K562 (cell line): ENCODE data around the gene PTPN1.
"Not testable (repeated sequence)": the region's sequence is repeated elsewhere in the genome, so short reads cannot be mapped to it uniquely, and the experiment has no call there.

Experiments used
- TCF7 ChIP-seq: sonication (generic); IDR thresholded peaks from 2 replicates; pipeline ENCODE4 v1.6.1; 2016; ENCODE audit warnings: antibody characterized with exemption, borderline replicate concordance
- TF ChIP-seq, protein P1 (sequence below): fragments of 450-650 bp; formaldehyde crosslinking; IDR thresholded peaks from 2 replicates; pipeline ENCODE4 v1.4.0; 2020; ENCODE audit warnings: mild to moderate bottlenecking, moderate library complexity
- TF ChIP-seq, protein P2 (sequence below): fragments of 250-450 bp; sonication (Bioruptor Pico); IDR thresholded peaks from 2 replicates; pipeline ENCODE4 v1.5.0; 2020; ENCODE audit warnings: mild to moderate bottlenecking, borderline replicate concordance
- TF ChIP-seq, protein P3 (sequence below), 2 experiments: fragments of 150-350 bp in 1 of 2; IDR thresholded peaks; 2 replicates each; pipeline ENCODE4 v1.6.1; 2012 to 2016; ENCODE audit warnings: low read depth in 2 of 2, low read length in 2 of 2, mild to moderate bottlenecking in 1 of 2, moderate library complexity in 1 of 2
- TF ChIP-seq, protein P4 (sequence below): fragments of 250-450 bp; sonication (Bioruptor Pico); IDR thresholded peaks from 2 replicates; pipeline ENCODE4 v1.4.0; 2020; ENCODE audit warnings: mild to moderate bottlenecking, moderate library complexity
- TF ChIP-seq, protein P5 (sequence below): sonication (generic); formaldehyde crosslinking; IDR thresholded peaks from 2 replicates; pipeline ENCODE4 v1.8.0; 2022; ENCODE audit warnings: missing genetic modification reagents, mild to moderate bottlenecking, borderline replicate concordance
- TF ChIP-seq, protein P6 (sequence below), 3 experiments: IDR thresholded peaks in 2 of 3; conservative IDR thresholded peaks in 1 of 3; 2 replicates each; pipeline ENCODE4 v1.5.1; 2011 to 2012; ENCODE audit warnings: low read length in 3 of 3, mild to moderate bottlenecking in 3 of 3, control low read depth in 2 of 3, improper control_type of control experiment in 1 of 3, inconsistent platforms in 1 of 3, low read depth in 1 of 3, mixed read lengths in 1 of 3, moderate library complexity in 1 of 3; ENCODE audit not compliant: insufficient read depth in 2 of 3
- TF ChIP-seq, protein P7 (sequence below): sonication (generic); formaldehyde crosslinking; IDR thresholded peaks from 2 replicates; pipeline ENCODE4 v1.8.0; 2022; ENCODE audit warnings: missing genetic modification reagents, mild to moderate bottlenecking, moderate library complexity, borderline replicate concordance

DNA sequence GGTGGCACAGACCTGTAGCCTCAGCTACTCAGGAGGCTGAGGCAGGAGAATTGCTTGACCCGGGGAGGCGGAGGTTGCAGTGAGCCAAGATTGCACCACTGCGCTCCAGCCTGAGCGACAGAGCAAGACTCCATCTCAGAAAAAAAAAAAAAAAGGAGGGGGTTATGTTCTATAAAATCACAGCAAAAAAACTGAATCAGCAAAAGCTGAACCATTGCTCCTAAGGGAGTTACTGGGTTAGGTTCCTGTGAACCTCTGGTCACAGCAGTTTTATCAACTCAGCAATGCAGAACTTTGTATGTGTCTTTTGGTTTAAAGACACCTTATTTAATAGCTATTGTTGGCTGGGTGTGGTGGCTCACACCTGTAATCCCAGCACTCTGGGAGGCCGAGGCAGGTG, 88.6 kb downstream of the PTPN1 start:
- TF ChIP-seq, protein P1, sequence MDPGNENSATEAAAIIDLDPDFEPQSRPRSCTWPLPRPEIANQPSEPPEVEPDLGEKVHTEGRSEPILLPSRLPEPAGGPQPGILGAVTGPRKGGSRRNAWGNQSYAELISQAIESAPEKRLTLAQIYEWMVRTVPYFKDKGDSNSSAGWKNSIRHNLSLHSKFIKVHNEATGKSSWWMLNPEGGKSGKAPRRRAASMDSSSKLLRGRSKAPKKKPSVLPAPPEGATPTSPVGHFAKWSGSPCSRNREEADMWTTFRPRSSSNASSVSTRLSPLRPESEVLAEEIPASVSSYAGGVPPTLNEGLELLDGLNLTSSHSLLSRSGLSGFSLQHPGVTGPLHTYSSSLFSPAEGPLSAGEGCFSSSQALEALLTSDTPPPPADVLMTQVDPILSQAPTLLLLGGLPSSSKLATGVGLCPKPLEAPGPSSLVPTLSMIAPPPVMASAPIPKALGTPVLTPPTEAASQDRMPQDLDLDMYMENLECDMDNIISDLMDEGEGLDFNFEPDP = not testable (repeated sequence)
- TF ChIP-seq, protein P2, sequence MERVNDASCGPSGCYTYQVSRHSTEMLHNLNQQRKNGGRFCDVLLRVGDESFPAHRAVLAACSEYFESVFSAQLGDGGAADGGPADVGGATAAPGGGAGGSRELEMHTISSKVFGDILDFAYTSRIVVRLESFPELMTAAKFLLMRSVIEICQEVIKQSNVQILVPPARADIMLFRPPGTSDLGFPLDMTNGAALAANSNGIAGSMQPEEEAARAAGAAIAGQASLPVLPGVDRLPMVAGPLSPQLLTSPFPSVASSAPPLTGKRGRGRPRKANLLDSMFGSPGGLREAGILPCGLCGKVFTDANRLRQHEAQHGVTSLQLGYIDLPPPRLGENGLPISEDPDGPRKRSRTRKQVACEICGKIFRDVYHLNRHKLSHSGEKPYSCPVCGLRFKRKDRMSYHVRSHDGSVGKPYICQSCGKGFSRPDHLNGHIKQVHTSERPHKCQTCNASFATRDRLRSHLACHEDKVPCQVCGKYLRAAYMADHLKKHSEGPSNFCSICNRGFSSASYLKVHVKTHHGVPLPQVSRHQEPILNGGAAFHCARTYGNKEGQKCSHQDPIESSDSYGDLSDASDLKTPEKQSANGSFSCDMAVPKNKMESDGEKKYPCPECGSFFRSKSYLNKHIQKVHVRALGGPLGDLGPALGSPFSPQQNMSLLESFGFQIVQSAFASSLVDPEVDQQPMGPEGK (CRISPR knock-in tag) = not testable (repeated sequence)
- TF ChIP-seq, protein P3, sequence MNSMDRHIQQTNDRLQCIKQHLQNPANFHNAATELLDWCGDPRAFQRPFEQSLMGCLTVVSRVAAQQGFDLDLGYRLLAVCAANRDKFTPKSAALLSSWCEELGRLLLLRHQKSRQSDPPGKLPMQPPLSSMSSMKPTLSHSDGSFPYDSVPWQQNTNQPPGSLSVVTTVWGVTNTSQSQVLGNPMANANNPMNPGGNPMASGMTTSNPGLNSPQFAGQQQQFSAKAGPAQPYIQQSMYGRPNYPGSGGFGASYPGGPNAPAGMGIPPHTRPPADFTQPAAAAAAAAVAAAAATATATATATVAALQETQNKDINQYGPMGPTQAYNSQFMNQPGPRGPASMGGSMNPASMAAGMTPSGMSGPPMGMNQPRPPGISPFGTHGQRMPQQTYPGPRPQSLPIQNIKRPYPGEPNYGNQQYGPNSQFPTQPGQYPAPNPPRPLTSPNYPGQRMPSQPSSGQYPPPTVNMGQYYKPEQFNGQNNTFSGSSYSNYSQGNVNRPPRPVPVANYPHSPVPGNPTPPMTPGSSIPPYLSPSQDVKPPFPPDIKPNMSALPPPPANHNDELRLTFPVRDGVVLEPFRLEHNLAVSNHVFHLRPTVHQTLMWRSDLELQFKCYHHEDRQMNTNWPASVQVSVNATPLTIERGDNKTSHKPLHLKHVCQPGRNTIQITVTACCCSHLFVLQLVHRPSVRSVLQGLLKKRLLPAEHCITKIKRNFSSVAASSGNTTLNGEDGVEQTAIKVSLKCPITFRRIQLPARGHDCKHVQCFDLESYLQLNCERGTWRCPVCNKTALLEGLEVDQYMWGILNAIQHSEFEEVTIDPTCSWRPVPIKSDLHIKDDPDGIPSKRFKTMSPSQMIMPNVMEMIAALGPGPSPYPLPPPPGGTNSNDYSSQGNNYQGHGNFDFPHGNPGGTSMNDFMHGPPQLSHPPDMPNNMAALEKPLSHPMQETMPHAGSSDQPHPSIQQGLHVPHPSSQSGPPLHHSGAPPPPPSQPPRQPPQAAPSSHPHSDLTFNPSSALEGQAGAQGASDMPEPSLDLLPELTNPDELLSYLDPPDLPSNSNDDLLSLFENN (IDR thresholded peaks at IDR 0.05; ENCODE audit: low read depth in 2 of 2, low read length in 2 of 2) = not testable (repeated sequence)
- TF ChIP-seq TCF7 = not testable (repeated sequence)
- TF ChIP-seq, protein P4, sequence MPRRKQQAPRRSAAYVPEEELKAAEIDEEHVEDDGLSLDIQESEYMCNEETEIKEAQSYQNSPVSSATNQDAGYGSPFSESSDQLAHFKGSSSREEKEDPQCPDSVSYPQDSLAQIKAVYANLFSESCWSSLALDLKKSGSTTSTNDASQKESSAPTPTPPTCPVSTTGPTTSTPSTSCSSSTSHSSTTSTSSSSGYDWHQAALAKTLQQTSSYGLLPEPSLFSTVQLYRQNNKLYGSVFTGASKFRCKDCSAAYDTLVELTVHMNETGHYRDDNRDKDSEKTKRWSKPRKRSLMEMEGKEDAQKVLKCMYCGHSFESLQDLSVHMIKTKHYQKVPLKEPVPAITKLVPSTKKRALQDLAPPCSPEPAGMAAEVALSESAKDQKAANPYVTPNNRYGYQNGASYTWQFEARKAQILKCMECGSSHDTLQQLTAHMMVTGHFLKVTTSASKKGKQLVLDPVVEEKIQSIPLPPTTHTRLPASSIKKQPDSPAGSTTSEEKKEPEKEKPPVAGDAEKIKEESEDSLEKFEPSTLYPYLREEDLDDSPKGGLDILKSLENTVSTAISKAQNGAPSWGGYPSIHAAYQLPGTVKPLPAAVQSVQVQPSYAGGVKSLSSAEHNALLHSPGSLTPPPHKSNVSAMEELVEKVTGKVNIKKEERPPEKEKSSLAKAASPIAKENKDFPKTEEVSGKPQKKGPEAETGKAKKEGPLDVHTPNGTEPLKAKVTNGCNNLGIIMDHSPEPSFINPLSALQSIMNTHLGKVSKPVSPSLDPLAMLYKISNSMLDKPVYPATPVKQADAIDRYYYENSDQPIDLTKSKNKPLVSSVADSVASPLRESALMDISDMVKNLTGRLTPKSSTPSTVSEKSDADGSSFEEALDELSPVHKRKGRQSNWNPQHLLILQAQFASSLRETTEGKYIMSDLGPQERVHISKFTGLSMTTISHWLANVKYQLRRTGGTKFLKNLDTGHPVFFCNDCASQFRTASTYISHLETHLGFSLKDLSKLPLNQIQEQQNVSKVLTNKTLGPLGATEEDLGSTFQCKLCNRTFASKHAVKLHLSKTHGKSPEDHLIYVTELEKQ (CRISPR knock-in tag) = not testable (repeated sequence)
- TF ChIP-seq, protein P5, sequence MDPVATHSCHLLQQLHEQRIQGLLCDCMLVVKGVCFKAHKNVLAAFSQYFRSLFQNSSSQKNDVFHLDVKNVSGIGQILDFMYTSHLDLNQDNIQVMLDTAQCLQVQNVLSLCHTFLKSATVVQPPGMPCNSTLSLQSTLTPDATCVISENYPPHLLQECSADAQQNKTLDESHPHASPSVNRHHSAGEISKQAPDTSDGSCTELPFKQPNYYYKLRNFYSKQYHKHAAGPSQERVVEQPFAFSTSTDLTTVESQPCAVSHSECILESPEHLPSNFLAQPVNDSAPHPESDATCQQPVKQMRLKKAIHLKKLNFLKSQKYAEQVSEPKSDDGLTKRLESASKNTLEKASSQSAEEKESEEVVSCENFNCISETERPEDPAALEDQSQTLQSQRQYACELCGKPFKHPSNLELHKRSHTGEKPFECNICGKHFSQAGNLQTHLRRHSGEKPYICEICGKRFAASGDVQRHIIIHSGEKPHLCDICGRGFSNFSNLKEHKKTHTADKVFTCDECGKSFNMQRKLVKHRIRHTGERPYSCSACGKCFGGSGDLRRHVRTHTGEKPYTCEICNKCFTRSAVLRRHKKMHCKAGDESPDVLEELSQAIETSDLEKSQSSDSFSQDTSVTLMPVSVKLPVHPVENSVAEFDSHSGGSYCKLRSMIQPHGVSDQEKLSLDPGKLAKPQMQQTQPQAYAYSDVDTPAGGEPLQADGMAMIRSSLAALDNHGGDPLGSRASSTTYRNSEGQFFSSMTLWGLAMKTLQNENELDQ (CRISPR knock-in tag) = not testable (repeated sequence)
- TF ChIP-seq, protein P6, sequence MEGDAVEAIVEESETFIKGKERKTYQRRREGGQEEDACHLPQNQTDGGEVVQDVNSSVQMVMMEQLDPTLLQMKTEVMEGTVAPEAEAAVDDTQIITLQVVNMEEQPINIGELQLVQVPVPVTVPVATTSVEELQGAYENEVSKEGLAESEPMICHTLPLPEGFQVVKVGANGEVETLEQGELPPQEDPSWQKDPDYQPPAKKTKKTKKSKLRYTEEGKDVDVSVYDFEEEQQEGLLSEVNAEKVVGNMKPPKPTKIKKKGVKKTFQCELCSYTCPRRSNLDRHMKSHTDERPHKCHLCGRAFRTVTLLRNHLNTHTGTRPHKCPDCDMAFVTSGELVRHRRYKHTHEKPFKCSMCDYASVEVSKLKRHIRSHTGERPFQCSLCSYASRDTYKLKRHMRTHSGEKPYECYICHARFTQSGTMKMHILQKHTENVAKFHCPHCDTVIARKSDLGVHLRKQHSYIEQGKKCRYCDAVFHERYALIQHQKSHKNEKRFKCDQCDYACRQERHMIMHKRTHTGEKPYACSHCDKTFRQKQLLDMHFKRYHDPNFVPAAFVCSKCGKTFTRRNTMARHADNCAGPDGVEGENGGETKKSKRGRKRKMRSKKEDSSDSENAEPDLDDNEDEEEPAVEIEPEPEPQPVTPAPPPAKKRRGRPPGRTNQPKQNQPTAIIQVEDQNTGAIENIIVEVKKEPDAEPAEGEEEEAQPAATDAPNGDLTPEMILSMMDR (IDR thresholded peaks at IDR 0.05 in 2 of 3, conservative IDR thresholded peaks at IDR 0.05 in 1 of 3; ENCODE audit: insufficient read depth in 2 of 3, low read depth in 1 of 3, low read length in 3 of 3) = not testable (repeated sequence)
- TF ChIP-seq, protein P7, sequence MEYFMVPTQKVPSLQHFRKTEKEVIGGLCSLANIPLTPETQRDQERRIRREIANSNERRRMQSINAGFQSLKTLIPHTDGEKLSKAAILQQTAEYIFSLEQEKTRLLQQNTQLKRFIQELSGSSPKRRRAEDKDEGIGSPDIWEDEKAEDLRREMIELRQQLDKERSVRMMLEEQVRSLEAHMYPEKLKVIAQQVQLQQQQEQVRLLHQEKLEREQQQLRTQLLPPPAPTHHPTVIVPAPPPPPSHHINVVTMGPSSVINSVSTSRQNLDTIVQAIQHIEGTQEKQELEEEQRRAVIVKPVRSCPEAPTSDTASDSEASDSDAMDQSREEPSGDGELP = not testable (repeated sequence)
